ENCODE results near the gene IL6.
"Not testable (repeated sequence)": the region's sequence is repeated elsewhere in the genome, so short reads cannot be mapped to it uniquely, and the experiment has no call there.

The IL6 gene

GRCh38 chr7:22726907-22727713 lies at the start of gene IL6:
TSS of gene IL6 (plus strand) at chr7:22727200. CDS start at chr7:22727263, 63 bp downstream.
- peak; percentile 90 to 97 for DNase-seq

DNA sequence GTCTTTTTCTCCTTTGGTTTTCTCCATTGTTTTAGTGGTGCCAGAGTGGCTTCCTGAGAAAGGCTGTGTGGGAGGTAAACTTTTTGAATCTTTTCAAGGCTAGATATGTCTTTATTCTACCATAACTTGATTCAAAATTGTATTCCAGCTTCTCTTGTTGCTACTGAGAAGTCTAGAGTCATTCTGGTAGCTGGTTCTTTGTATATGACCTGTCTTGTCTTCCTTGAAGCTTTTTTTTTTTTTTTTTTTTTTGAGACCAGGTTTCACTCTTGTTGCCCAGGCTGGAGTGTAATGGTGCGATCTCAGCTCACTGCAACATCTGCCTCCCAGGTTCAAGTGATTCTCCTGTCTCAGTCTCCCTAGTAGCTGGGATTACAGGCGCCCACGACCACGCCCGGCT lies 49.7 kb upstream of the IL6 start:
- DNase-seq: not testable (repeated sequence)

DNA sequence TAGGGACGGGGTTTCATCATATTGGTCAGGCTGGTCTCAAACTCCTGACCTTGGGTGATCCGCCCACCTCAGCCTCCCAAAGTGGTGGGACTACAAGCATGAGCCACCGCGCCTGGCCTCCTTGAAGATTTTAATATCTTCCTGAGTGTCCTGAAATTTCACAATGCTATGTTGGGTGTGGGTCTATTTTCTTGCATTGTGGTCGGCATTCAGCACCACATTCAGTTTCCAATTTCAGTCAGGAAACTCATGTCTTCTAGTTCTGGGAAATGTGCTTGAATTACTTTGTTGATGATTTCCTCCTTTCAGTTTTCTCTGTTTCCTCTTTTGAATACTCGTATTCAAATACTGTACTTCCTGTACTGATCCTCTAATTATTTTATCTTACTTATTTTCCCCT lies 49.3 kb upstream of the IL6 start:
- DNase-seq: peak; percentile 63 to 87

- no peak for DNase-seq
Measured at GRCh38 chr7:22680482-22680911, 46.5 kb upstream of the IL6 start.

- DNase-seq: no peak
Measured at GRCh38 chr7:22681312-22681711, 45.7 kb upstream of the IL6 start.

DNA sequence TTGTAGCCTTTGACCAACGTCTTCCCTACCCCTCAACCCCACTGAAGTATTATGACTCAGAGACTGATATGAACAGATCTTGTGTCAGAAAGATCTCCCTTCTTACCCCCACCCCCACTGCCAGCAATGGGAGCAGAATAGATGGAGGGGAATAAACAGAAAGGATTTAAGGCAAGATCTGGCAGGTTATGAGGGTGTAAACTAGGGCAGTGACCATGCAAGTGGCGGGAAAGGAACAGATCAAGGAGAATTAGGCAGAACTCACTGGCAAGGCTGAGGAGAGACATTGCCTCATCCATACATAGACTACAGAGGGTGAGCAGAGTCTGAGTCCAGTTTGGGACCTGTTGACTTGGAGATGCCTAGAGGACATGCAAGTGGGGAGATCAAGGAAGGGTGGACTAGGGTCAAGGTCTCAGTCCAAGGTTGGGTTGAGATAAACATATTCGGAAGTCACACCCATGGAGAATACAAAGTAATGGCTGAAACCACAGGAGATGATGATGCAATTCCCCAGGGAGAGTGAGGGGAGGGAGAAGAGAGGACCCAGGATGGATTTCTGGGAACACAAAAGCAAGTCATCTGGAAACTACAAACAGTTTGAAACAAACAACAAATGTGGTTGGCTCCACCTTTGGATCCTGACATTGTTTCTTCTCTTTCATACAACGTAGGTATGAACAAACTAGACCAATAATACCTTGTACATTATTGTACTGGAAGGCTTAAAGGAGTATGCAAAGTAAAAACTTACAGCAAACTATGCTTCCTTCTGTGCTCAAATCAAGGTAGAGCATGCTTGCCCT lies 44.9 kb upstream of the IL6 start:
- no peak for DNase-seq

DNA sequence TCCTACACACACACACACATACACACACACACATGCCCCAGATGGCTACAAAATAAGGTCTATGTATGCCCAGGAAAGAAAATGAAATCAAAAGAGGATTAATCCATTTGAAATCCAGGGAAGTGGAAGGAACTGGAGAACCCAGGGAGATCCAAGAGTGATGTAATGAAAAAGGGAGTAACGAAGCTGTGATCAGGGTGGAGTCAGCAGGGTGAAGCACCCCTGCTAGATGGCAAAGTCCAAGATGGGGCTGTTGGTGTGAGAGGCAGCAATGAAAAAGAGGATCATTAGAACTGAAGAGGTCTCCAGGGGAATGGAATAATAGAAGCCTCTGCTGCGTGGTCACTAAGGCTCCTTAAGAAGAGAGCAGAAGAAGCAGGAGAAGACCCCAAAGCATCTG lies 43.6 kb upstream of the IL6 start:
- DNase-seq: no peak

- DNase-seq: peak; percentile 69 to 75
Measured at GRCh38 chr7:22686620-22687019, 40.4 kb upstream of the IL6 start.

GRCh38 chr7:22688084-22688483 lies 38.9 kb upstream of the IL6 start:
- no peak for DNase-seq

- not testable (repeated sequence) for DNase-seq
Measured at GRCh38 chr7:22688934-22689333, 38.1 kb upstream of the IL6 start.

GRCh38 chr7:22694597-22695207 lies 32.3 kb upstream of the IL6 start:
- DNase-seq: peak; percentile 79 to 92

DNA sequence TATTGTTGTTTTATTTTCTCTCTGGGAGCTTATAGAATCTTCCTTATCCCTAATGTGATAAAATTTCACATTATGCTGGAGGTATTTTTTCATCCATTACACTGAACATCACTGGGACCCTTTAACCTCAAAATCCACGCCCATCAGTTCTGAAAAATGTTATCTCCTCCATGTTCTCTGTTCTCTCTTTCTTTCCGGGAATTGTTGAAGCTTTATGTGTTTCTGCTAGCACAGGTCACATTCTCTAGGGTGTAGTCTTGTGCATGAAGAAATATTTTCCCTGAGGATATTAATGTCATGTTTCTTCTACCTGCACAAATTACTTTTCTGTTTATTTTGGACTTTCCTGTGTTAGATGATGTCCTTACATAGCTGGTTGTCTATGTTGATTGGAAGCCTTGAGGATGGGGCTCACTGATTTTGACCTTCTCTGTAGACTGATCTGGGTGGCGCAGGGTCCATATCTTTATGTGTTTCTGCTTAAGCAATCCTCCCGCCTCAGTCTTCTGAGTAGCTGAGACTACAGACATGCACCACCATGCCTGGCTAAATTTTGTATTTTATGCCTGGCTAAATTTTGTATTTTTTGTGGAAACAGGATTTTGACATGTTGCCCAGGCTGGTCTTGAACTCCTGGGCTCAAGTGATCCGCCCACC lies 31.4 kb upstream of the IL6 start:
- no peak for DNase-seq

- DNase-seq: peak; percentile 66 to 73
Measured at GRCh38 chr7:22696541-22697228, 30.3 kb upstream of the IL6 start.

DNA sequence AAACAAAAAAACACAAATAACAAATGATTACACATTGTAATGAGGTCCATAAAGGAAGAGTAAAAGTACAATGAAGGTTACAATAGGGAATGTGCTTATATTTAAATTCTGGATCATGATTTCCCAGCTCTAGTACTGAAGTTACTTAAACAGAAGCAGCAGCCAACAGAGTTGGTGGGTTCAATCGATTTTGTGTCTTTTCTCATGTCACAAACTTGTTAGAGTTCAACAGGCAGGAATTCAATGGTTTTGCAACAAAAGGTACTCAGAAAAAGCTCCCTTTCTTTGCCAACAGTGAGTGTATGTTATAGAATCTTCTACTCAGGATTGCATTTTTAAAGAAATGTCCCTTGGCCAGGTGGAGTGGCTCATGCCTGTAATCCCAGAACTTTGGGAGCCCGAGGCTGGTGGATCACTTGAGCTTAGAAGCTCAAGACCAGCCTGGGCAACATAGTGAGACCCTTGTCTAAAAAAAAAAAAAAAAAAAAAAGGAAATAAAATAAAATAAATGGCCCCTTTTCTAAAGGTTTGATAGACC lies 29.6 kb upstream of the IL6 start:
- no peak for DNase-seq

DNA sequence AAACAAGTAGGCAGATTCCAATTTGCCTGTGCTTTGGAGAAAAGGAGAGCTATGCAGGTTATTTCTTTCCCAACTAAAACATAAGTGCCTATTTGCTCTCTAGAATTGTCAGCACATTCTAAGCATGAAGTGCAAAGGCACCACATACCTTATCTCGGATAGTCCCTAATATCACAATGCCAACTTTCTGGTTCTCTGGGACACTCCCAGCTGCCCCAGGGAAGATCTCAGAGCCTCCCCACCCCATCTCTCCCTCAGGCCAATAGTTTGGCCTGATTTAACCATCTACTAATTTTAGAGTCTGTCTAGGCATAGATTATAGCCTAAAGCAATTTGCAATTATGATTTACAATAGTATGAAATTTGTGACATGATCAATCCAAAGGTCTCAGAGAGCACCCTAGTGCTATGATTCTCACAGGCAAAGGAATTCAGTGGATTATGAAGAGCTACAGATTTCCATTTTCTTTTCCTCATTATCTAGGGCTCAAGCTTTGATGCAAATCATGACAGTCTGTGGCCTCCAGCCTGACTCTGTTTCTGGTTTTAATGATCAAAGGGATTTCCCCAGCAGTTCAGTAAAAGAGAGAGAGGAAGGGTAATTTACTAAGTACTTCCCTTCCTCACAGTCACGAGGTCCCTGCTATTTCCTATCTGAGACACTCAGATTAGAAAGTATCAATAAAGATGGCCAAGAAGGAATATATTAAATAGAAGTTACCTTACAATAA lies 29.0 kb upstream of the IL6 start:
- peak; percentile 89 to 92 for DNase-seq

DNA sequence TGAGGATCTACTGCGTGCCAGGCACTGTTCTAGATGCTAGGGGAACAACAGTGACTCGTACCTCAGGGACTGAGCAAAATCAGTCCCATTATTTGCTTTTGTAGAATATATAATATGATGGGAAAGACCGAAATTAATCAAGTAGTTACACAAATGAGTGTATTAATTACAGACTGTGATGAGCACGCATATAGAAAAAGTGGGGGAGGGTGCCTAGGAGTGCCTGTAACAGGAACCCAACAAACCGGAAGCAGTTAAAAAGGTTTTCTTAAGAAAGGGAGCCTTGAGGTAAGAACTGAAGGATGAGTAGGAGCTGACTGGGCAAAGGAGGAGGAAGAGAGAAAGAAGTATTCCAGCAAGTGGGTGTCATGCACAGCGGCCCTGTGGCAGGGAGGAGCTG lies 28.2 kb upstream of the IL6 start:
- peak; percentile 73 to 75 for DNase-seq

DNA sequence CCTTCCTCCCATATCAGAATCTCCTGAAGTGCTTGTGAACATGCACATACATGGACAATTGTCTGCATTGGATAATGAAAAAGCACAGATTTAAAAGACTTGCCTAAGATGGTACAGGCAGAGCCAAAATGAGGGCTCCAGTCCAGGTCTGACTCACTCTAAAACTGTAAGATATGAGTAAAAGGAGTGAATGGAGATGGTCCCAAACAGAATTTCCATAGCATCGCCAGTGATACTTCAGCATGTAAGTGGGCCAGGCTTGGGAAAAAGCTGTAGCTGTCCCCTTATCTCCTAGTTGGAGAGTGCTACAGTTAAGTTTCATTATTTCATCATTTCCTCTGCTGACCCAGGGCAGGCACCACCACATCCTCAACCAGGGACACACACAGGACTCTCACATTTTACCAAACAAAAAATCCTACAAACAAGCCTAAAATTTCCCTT lies 26.4 kb upstream of the IL6 start:
- DNase-seq: peak; percentile 83 to 84

GRCh38 chr7:22702516-22702915 lies 24.5 kb upstream of the IL6 start:
- no peak for DNase-seq

- not testable (repeated sequence) for DNase-seq
Measured at GRCh38 chr7:22703107-22703855, 23.7 kb upstream of the IL6 start.

DNA sequence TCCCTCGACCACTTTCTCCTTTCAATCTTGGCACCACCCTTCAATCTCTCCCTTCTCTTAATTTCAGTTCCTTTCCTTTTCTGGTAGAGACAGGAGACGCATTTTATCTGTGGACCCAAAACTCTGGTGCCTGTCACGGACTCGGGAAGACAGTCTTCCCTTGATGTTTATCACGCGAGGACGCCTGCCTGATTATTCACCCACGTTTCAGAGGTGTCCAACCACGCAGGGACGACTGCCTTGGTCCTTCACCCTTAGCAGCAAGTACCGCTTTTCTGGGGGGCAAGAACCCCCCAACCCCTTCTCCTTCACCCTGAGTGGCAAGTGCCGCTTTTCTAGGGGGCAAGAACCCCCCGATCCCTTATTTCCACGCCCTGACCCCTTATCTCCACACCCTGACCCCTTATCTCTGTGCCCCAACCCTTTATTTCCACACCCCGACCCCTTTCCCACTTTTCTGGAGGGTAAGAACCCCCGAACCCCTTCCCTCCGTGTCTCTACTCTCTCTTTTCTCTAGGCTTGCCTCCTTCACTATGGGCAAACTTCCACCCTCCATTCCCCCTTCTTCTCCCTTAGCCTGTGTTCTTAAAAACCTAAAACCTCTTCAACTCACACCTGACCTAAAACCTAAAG lies 22.9 kb upstream of the IL6 start:
- not testable (repeated sequence) for DNase-seq
